Left renal pelvis (tissue), 4 donors: Measurements from ENCODE around the gene PHF20. TPM values are rescaled to one million over a fixed set of nuclear protein-coding genes. Genes with fewer than 3 reads are reported as not detected.

ENCODE experiments used
- polyA plus RNA-seq, 4 donors: library from polyadenylated mRNA; unstranded; fragments of 120-200 nt; gene quantifications; one replicate each; pipeline ENCODE4 v1.2.1, GENCODE V29; 2013; ENCODE audit not compliant: insufficient read length in 4 of 4

Gene PHF20
- polyA plus RNA-seq, 4 donors = 32.5 to 42.7 (median 41.1) TPM

Other genes with a start within 250 kb of the PHF20 start
- gene C20orf173, start 242.4 kb upstream of the PHF20 start, polyA plus RNA-seq = not detected
- gene ERGIC3, start 229.9 kb upstream of the PHF20 start, polyA plus RNA-seq = 100 to 1,000 TPM; 279 to 362 (median 318) TPM
- gene SPAG4, start 156.2 kb upstream of the PHF20 start, polyA plus RNA-seq = 1 to 10 TPM; 2.5 to 5.2 (median 3.7) TPM
- gene CPNE1, start 107.1 kb upstream of the PHF20 start, polyA plus RNA-seq = 100 to 1,000 TPM; 156 to 222 (median 190) TPM
- gene RBM12, start 107.1 kb upstream of the PHF20 start, polyA plus RNA-seq = 100 to 1,000 TPM in 1 of 4 donors, 10 to 100 TPM in 3; 89.6 to 115 (median 95.2) TPM
- gene NFS1, start 72.7 kb upstream of the PHF20 start, polyA plus RNA-seq = 10 to 100 TPM; 20.6 to 29.8 (median 28.2) TPM
- 100 to 1,000 TPM in 1 of 4 donors, 10 to 100 TPM in 3; 40.3 to 110 (median 55.3) TPM for gene ROMO1, start 72.6 kb upstream of the PHF20 start, polyA plus RNA-seq
- 100 to 1,000 TPM; 401 to 678 (median 570) TPM for gene RBM39, start 29.8 kb upstream of the PHF20 start, polyA plus RNA-seq
- gene SCAND1, start 182.5 kb downstream of the PHF20 start, polyA plus RNA-seq = 10 to 100 TPM; 24.6 to 61.5 (median 26.7) TPM
- 1 to 10 TPM in 1 of 4 donors, under 1 TPM in 3; 0.34 to 1.1 (median 0.65) TPM for gene CNBD2, start 196.6 kb downstream of the PHF20 start, polyA plus RNA-seq